Muscle of back (tissue), 11 donors: ENCODE results near the gene MPP3. TPM values are rescaled to one million over a fixed set of nuclear protein-coding genes. Genes with fewer than 3 reads are reported as not detected.
A peak's percentile ranks its signal among the peaks of the same experiment; 100 is the strongest.

ENCODE experiments used
- DNase-seq, 3 donors: peaks; one replicate each; pipeline versions ENCODE4 v3.0.0 to v3.0.0-alpha.2; 2013
- polyA plus RNA-seq, 10 donors: library from polyadenylated mRNA; unstranded; fragments of 120-200 nt; gene quantifications; one replicate each; pipeline ENCODE4 v1.2.1, GENCODE V29; 2013; ENCODE audit not compliant: insufficient read length in 10 of 10

Gene MPP3
- polyA plus RNA-seq, 10 donors: 2.4 to 8.0 (median 4.6) TPM

DNA sequence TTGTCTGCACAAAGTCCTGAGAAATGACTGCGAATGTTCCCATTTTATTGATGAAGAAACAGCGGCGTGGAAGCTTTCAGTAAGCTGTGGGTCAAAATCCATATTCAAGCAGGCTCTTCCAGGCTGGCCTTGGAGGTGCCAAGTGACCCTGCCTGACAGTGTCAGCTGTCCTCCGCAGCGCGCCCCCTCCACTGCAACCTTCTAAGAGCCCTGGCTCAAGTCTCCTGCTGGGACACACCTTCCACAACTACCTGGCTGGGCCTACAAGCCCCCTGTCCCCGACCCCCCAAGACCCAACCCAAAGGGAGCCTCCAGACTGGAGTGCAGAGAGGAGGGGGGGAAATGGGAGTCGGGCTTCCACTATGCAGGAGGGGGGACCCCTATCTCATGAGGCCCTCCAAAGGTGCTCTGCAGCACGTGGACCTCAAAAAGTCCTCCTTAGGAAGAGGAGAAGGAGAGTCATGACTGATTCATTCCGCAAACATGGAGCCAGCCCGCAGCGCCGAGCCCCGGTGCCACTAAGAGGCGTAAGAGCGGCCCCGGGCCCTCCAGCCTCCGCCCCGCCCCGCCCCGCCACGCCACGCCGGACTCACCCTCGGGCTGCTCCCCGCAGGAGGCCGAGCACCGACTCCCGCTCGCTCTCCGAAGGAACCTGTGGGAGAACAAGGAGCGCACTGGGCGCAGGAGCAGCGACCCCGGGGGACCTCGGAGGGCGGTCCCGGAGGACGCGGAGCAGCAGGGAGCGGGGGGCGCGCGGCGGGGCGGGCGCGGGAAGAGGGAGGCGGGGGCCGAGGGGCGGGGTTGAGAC lies 574 bp downstream of the MPP3 start:
- peak; percentile 22 to 73 (median 23) for DNase-seq

DNA sequence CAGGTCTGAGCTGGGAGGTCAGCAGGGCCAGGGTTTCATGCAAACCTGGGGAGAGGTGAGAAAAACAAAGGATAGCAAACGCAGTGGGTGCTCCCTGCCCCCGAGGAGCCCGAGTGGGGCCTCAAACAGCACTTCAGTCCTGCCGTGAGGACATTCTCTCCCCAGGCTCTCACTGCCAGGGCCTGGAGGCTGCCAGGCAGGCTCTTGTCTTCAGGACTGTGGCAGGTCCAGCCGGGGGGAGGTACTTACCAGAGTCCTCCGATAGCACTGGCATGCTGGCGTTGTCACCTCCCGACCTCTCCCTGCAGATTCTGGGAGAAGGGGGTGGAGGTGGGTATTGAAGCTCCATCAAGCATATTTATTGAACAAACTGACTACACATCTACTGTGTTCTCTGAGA lies 1.3 kb downstream of the MPP3 start:
- no peak for DNase-seq

DNA sequence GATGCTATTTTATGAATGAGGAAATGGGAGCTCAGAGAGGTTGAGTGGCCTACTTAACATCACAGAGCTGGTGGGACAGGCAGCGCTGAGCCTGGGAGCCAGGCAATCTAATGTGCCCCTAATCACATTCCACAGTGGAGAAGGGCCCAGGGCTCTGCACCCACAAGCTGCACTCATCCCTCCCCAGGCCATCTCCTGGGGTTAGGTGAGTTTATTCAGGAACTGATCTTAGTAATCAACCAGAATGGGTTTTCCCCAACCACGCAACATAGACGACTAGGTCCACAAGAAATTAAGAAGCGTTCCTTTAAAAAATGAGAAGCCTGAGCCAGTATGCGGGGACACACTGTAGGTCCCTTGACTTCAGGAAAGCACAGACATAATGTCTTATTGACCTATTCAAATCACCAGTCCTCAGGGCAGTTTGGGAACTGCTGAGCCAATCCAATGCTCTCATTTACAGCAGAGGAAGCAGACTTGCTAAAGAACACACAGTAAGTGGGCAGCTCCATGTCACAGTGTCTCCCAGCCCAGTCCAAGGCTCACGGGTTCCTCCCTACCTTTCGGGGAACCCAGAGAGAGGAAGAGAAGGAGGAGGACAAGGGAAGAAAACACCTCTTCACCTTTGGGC lies 2.3 kb downstream of the MPP3 start:
- no peak for DNase-seq

DNA sequence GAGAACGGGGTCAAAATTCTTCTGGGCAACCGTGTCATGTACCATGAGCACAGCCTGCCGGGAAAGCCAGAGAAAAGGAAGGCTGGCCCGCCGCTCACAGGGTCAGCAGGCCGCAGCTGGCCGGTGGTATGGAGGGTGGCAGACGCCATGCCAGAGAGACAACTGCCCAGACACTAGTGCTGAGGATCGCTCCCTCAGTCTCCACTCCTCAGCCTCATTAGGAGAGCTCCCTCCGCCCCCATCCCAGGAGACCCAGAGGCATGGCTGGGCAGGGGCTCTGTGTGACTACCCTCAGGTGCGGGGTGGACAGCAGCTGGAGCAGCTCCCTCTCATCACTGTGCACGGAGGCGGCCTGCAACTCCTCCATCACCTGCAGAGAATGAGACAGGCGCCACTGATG lies 3.2 kb downstream of the MPP3 start:
- DNase-seq: no peak

DNA sequence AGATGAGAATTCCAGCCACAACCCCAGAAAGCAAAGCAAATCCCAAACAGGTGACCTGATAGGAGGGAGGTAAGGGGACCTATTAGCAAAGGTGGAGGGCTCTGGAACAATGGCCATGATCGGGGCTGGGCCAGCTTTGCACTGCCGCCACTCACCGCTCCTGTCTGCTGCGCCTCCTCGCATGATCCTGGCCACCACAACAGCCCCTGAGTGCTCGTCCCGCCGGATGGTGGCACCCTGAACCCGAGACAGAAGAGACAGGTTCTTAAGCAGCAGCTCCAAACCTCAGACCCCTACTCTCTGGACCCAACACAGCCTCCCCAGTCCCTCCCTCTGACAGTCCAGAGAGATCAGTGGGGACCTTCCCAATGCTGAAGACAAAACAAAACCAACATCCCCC lies 5.3 kb downstream of the MPP3 start:
- no peak for DNase-seq

DNA sequence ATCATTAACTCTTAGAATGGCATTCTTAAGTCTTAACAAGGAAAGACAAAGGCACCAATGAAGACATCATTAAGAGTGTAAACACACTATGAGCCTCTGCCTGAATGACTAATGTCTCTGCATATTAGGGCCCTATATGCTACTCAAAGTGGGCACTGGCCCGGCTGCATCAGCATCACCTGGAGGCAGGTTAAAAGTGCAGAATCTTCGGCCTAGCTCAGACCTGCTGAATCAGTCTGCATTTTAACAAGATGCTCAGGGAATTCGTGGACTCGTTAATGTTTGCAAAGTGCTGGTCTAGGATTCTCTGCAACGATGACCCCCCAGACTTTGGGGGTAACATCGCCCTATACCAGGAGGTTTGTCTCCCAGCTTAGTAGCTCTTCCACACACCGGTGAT lies 6.7 kb downstream of the MPP3 start:
- no peak for DNase-seq

DNA sequence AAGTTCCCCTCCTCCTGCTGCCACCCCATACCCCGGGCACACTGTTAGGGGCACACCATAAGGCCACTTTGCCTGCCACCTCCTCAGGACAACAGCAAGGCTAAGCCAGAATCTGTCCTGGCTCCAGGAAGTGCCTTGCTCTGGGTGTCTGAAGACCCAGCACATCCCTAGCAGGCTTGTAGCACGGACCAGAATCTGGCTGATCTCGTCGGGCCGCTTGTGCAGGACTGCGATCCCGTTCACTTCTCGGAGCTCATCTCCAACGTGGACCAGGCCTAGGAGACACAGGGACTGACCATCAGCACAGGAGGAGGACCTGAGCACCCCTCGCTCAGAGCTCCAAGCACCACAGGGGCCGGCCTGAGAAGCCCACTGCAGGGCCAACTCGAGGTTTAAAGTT lies 7.4 kb downstream of the MPP3 start:
- no peak for DNase-seq

DNA sequence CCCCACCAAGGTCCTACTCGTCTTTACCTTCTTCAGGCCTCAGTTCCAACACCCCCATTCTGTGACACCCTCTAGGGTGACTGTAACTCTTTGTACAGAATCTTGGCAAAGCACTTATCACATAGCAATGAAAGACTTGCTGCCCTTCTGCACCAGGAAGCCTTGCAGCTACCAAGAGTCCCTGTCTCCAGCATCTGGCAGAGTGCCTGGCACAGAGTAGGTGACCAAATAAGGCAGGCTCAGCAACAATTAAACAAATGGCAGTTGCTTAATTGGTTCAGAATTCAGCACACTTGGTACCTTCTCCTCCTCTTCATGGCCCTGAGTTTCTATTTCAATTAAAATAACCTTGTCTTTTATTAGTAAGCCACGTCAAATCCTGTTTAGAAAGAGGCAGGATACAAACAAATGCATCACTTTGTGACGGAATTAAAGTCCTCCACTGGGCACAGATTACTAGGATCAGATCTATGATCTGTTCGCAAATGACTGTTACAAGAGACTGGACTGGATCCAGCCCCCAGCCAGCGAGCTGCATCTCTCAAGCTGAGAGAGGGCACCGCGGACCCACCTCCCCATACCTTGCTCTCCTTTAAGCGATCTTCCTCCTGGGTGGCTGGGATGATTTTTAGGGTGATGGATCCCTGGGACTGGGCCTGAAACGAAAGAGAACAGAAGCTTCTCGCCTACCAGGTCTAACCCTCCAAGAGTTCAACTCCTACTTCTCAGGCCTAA lies 9.4 kb downstream of the MPP3 start:
- DNase-seq: no peak

DNA sequence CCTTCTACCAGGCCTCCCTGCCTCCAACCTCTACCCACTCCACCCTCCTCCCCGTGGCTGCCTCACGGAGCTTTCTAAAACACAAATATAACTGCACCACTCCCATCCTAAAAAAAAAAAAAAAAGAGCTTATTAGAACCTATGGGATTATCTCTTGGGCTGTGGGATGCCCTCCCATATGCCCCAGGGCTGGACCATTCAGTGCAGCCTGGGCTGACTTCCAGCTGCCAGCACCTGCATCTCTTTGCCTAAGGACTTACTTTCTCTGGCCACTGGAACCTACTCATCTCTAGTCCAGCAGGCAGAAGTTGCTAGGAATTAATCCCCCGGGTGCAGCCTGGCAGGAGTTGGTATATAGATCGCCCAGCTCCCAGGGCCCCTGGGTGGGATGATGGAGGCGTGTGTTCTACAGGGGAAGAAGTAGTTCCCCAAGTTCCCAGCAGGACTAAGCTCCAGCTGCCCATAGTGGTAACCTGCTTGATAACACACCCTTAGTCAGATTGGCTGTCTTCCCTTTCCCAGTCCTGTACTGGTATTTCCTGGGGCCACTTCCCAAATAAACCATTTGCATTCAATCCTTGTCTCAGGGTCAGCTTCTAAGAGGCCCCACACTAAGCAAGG lies 10.3 kb downstream of the MPP3 start:
- no peak for DNase-seq

DNA sequence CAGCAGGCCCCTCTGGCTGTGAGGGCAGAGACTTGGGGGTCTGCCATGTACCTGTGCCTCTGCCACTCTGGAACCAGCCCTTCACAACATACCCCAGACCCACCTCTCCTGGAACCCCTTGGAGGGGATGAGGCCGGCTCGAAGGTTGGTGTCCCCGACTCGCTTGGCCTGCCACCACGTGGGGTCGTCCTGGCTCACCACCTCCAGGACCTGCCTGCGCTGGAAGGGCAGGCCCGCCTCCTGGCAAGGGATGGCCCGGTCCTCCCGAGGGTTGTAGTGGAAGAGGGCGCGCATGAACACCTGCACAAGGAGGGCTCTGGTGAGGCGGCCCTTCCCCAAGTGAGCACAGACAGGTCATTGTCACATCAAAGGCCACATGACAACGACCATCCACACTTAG lies 12.2 kb downstream of the MPP3 start:
- no peak for DNase-seq

DNA sequence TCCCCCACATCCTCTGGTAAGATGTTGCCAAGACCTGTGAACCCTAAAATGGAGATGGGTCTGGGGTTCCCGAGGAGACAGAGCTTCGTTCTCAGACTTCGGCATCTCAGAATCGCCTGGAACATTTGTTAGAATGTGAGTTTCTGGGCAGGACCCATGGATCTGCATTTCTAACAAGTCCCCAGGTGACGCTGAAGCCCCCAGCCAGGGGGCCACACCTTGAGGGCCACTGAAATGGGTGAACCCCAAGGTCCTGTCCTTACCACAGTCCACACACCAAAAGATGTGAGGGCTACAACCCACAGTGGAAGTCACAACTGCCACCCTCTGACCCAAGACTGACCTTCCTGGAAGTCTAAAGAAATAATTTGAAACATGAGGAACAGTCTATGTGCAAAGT lies 14.0 kb downstream of the MPP3 start:
- no peak for DNase-seq

DNA sequence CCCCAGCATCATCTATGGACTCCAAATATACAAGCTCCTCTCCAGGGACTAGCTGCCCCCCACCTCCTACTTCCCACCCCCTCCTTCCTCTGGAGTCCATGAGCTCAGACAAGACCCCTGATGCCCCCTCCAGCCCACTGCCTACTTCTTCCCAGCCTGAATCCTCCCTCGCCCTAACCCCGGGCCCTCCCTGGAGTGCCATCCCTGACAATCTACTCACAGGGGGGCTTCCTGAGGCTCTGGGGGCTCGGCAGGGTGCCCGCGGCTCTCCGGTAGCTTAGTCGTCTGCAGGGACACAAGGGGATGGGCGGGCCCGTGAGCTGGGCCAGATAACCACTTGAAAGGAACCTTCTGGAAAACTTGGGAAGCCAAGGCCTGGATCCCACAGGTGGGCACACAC lies 15.1 kb downstream of the MPP3 start:
- DNase-seq: no peak

DNA sequence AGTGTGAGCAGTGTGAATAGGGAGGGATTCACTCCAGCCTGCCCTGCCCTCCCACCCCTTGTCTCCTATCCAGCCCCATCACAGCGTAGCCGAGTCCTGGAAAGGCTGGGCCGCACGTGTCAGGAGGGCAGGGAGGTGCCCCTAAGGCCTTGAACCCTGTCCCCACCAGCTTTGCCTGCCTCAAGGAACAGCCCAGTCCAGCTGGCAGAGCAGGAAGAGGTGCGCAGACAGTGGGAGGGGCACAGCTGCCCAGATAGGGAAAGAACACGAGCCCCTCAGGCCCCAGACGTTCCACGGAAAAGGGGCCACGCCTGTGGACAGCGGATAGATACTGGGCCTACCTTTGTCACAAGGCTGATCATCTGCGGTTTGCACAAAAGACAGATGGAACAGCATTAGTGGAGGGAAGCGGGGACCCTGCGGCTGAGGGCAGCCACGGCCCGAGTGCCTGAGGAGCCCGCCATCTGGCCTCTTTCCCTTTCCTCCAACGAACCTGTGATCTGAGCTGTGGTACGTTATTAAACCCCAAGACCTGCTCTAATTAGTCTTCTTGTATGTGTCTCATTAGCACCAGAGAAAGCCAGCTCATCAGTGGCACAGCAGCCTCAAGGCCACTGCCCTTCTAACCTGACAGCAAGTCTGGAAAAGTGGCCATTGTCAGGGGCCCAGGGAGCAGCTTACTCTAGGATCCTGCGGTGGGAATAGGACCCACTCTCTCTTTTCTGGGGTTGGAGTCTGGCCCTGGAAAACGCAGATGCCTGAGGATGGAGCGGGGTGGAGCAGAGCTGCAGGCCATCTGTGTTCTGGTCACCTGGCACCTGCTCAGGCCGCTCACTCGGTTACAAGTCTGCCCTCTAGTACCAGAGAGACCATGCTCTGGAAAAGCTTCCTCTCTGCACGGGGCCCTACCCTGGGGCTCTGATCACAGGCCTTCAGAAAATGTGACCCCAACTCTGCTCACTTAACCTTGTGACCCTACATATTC lies 16.3 kb downstream of the MPP3 start:
- no peak for DNase-seq

DNA sequence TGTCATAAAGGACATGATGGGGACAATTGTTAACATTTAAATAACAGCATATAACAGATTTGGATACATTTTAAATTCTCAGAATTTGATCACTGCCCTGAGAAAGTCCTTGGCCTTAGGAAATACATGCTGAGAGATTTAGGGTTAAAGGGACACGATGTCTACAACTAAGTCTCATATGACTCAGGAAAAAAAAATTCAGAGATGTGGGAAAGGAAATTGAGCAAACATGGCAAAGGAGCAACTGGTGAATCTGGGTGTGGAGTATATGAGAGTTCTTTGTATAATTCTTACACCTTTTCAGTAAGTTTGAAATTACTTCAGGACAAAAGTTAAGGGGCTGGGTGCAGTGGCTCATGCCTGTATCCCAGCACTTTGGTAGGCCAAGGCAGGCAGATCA lies 18.2 kb downstream of the MPP3 start:
- peak in 1 of 3 donors; percentile 20 for DNase-seq

DNA sequence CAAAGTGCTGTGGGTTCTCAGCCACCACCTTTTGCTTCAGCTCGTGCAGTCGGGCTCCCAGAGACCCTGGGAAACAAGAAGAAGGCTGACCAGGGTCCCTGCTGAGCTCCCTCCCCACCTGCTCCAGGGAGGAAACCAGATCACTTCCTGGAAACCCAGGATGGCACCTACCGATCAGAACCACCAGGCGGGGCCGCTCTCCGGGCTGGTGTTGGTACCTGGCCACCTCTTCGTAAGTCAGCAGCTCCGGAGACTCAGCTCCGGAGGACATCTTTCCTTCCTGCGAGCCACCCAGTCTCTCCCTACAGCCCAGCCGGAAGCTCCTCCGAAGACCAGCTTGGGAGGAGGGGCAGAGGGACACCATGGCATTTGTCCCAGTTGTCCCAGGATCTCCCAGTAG lies 18.9 kb downstream of the MPP3 start:
- DNase-seq: no peak

DNA sequence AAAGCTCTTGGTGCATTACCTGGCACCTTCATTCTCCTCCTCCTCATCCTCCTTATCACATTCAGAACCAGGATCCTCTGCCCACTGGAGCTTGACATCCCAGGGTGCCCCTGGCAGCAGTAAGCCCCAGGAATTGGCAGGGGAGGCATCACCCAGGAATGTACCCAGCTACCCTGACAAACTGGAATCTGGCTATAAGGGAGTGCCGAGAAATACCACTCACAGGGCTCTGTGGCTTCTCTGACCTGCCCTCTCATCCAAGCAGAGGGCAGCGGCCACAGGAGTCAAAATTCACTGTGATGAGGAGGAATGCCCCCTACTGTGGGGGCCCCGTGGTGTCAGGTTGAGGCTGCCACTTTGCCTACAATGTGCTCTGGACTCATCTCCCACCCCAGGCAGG lies 19.6 kb downstream of the MPP3 start:
- no peak for DNase-seq

DNA sequence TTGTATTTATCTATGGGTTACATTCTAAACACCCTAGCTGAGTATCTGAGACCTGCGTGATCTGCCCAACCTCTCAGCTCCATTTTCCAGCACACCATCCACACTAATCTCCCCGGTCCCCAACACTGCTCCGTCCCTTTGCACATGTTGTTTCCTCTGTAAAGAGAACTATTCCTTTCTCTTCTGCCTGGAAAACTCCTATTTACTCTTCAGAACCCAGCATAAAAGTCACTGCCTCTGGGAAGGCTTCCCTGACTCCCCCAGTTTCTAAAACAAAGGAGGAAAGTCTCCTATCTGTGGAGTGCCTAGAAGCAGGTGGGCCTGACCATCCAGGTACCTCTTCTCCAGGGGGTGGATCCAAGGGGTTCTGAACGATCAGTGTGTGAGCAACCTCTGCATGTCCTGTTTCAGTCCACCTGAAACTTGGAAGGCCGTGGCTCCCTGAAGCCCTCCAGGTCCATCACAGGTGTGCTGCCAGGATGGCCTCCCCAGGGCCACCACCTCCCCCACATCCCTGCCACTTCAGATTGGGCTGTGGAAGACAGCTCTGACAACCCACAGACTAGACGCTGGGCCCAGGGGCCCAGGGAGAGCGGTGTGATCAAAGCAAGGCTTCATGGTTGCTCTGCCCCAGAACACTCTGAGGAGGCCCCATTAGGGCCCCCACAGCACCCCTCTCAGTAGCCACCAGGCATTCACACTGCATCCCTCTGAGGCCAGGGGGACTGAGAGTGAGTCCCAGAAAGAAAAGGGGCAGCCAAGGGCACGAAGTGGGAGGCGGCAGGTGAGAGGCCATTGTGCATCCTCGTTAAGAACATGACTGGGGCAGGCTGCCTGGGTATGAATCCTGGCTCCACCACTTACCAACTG lies 20.3 kb downstream of the MPP3 start:
- no peak for DNase-seq

DNA sequence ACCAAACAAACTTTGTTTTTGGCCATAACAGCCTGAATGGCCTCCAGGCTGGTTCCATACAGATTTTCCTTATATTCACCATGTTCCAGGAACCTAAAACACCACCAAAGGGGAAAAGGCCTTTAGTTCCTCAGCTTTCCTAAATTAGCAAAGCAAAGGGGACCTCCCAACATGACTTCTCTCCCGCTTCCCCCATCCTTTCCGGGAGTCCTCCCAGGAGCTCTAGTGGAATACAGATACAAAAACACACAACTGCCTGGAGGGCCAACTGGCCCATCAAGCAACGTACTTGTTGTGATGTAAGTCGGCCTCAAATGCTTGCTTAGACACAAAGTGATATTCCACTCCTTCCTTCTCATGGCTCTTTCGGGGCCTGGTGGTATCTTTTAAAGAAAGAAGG lies 22.1 kb downstream of the MPP3 start:
- no peak for DNase-seq

DNA sequence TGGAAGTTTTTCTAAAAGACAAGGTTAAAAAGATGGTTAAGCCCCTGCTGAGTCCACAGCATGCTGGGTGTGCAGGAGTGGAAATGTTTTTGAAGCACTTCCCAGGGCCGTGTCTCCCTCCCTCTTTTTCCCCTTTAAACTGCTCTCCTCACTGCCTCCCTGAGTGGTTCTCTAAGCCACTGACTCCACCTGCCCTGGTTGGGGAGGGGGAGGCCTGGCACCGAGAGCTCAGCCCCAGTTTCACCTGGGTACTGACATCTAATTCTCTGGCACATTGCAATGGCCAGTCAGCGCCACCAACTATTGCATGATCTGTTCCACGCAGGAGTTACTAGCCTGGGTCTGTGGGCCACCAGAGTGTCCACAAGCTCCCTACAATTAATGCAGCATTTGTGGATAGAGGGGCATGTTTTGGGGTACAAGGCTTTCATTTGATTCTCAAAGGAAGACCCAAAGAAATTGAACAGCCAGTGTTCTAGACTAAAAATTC lies 22.7 kb downstream of the MPP3 start:
- no peak for DNase-seq

DNA sequence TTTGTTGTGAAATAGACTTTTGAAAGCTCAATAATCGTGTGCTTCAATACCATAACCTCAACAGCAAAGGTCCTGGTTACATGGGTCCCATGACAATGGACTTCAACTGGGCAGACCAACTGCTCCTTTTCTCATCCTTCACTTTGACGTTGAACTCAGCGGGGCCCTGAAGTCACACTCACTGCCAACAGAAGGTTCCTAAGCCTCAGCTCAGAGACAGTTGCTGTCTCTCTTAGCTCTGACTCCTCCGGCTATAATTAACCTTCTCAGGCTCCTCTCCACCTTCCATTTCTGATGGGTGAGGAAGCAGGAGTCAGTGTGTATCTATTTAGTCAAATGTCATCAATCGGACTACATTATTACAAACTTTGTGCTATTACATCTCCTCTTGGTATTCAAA lies 23.8 kb downstream of the MPP3 start:
- no peak for DNase-seq
